ENCODE measurements around the gene TPSB2.
"Not testable (repeated sequence)": the region's sequence is repeated elsewhere in the genome, so short reads cannot be mapped to it uniquely, and the experiment has no call there.

- not testable (repeated sequence) for TF ChIP-seq EZH2 (IDR thresholded peaks at IDR 0.05; ENCODE audit: insufficient read depth, poor library complexity, severe bottlenecking); EZH2phosphoT487 (IDR thresholded peaks at IDR 0.05; ENCODE audit: insufficient read depth, low read depth)
Measured at GRCh38 chr16:1228227-1228626, 1.8 kb downstream of the TPSB2 start.

Measured in GM23248 (cell line).